H7 (cell line): Measurements from ENCODE around the gene NAGPA. TPM values are rescaled to one million over a fixed set of nuclear protein-coding genes. Genes with fewer than 3 reads are reported as not detected.
"Not testable (repeated sequence)": the region's sequence is repeated elsewhere in the genome, so short reads cannot be mapped to it uniquely, and the experiment has no call there.

Experiments
- DNase-seq: peaks from one replicate; pipeline ENCODE4 v3.0.0; 2012
- H3K27me3 ChIP-seq: 2 replicates; pipeline ENCODE4 v1.6.0; 2011; ENCODE audit warnings: mild to moderate bottlenecking, low read length; ENCODE audit not compliant: control insufficient read depth, insufficient read depth
- H3K36me3 ChIP-seq: replicated peaks from 2 replicates; pipeline ENCODE4 v1.5.1; 2011; ENCODE audit warnings: low read length; ENCODE audit not compliant: control insufficient read depth, insufficient read depth
- H3K4me3 ChIP-seq: 2 replicates; pipeline ENCODE4 v1.5.1; 2011; ENCODE audit warnings: low read depth, mild to moderate bottlenecking, control low read depth, low read length, moderate library complexity; ENCODE audit not compliant: insufficient read depth
- total RNA-seq: library from RNA; depleted of rRNA; stranded (reverse); fragments of >200 nt; shearing (Covaris generic); gene quantifications from 2 replicates; pipeline ENCODE4 v1.2.3, GENCODE V29; 2014; rRNA removed

The NAGPA gene
- 11.9 and 12.7 TPM in 2 replicates for total RNA-seq

GRCh38 chr16:5033256-5034166 is at the start of gene NAGPA:
Gene NAGPA (minus strand): TSS chr16:5033935. CDS start chr16:5033914, 21 bp downstream.
- H3K27me3 ChIP-seq, result peaks cover 7% of the 10 kb centered on the region
- DNase-seq, result peak; percentile 96
- H3K36me3 ChIP-seq, result no peaks in the 10 kb centered on the region
- peak within 1 kb of the TSS; percentile 84 for H3K4me3 ChIP-seq

GRCh38 chr16:5080996-5081395 is 47.3 kb upstream of the NAGPA start:
- not testable (repeated sequence) for DNase-seq, H3K27me3 ChIP-seq, H3K36me3 ChIP-seq, H3K4me3 ChIP-seq

GRCh38 chr16:5080461-5080860 is 46.7 kb upstream of the NAGPA start:
- DNase-seq, H3K4me3 ChIP-seq, H3K27me3 ChIP-seq: not testable (repeated sequence)
- peaks cover 13% of the 10 kb centered on the region for H3K36me3 ChIP-seq

GRCh38 chr16:5078626-5079025 is 44.9 kb upstream of the NAGPA start:
- no peak overlapping the region for H3K4me3 ChIP-seq
- no peaks in the 10 kb centered on the region for H3K27me3 ChIP-seq
- DNase-seq, result no peak
- H3K36me3 ChIP-seq, result peaks cover 13% of the 10 kb centered on the region

- Histone ChIP-seq H3K4me3 (no peak overlapping the region), H3K36me3 (peaks cover 13% of the 10 kb centered on the region), H3K27me3 (no peaks in the 10 kb centered on the region)
- DNase-seq, result no peak
These were observed 43.6 kb upstream of the NAGPA start for GRCh38 chr16:5077304-5077703.

GRCh38 chr16:5075637-5076036 is 41.9 kb upstream of the NAGPA start:
- Histone ChIP-seq H3K27me3 (no peaks in the 10 kb centered on the region), H3K36me3 (peaks cover 13% of the 10 kb centered on the region), H3K4me3 (no peak overlapping the region)
- peak; percentile 75 for DNase-seq

GRCh38 chr16:5073771-5074170 is 40.0 kb upstream of the NAGPA start:
- not testable (repeated sequence) for H3K27me3 ChIP-seq, H3K4me3 ChIP-seq, DNase-seq
- peaks cover 13% of the 10 kb centered on the region for H3K36me3 ChIP-seq

- Histone ChIP-seq H3K36me3 (peaks cover 13% of the 10 kb centered on the region), H3K4me3 (no peak overlapping the region), H3K27me3 (no peaks in the 10 kb centered on the region)
- no peak for DNase-seq
These were observed 39.5 kb upstream of the NAGPA start for GRCh38 chr16:5073279-5073629.

GRCh38 chr16:5072334-5073278 is 38.9 kb upstream of the NAGPA start:
- Histone ChIP-seq H3K27me3 (no peaks in the 10 kb centered on the region), H3K4me3 (peak overlapping the region; percentile 74), H3K36me3 (peaks cover 13% of the 10 kb centered on the region)
- DNase-seq, result no peak

GRCh38 chr16:5071681-5072333 is 38.1 kb upstream of the NAGPA start, which contains the start of gene ALG1:
Gene ALG1 (plus strand): TSS chr16:5071843. CDS start chr16:5071850, 7 bp downstream.
- peak; percentile 97 for DNase-seq
- H3K36me3 ChIP-seq, result peaks cover 11% of the 10 kb centered on the region
- peak within 1 kb of the TSS; percentile 74 for H3K4me3 ChIP-seq
- no peaks in the 10 kb centered on the region for H3K27me3 ChIP-seq

GRCh38 chr16:5071341-5071680 is 37.6 kb upstream of the NAGPA start:
- Histone ChIP-seq H3K4me3 (no peak overlapping the region; the same call in 1 of the 2 replicates), H3K27me3 (no peaks in the 10 kb centered on the region), H3K36me3 (peaks cover 9% of the 10 kb centered on the region)
- no peak for DNase-seq

- Histone ChIP-seq H3K36me3 (peaks cover 4% of the 10 kb centered on the region; the same call in 1 of the 2 replicates), H3K27me3 (no peaks in the 10 kb centered on the region), H3K4me3 (no peak overlapping the region)
- DNase-seq, result peak; percentile 17
These were observed 36.9 kb upstream of the NAGPA start for GRCh38 chr16:5070431-5071186.

GRCh38 chr16:5069854-5070253 is 36.1 kb upstream of the NAGPA start:
- H3K4me3 ChIP-seq, result no peak overlapping the region
- DNase-seq, result peak; percentile 12
- H3K27me3 ChIP-seq, result no peaks in the 10 kb centered on the region
- H3K36me3 ChIP-seq, result no peaks in the 10 kb centered on the region; the same call in 1 of the 2 replicates
